Measurements from ENCODE around the gene USP34.
"Not testable (repeated sequence)": the region's sequence is repeated elsewhere in the genome, so short reads cannot be mapped to it uniquely, and the experiment has no call there.

DNA sequence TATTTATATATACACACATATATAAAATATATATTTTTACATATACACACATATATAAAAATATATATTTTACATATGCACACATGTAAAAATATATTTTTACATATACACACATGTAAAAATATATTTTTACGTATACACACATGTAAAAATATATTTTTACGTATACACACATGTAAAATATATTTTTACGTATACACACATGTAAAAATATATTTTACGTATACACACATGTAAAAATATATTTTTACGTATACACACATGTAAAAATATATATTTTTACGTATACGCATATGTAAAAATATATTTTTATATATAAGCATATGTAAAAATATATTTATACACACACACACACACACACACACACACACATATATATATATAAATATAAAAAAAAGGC, 83.3 kb downstream of the USP34 start:
- TF ChIP-seq, protein P1, sequence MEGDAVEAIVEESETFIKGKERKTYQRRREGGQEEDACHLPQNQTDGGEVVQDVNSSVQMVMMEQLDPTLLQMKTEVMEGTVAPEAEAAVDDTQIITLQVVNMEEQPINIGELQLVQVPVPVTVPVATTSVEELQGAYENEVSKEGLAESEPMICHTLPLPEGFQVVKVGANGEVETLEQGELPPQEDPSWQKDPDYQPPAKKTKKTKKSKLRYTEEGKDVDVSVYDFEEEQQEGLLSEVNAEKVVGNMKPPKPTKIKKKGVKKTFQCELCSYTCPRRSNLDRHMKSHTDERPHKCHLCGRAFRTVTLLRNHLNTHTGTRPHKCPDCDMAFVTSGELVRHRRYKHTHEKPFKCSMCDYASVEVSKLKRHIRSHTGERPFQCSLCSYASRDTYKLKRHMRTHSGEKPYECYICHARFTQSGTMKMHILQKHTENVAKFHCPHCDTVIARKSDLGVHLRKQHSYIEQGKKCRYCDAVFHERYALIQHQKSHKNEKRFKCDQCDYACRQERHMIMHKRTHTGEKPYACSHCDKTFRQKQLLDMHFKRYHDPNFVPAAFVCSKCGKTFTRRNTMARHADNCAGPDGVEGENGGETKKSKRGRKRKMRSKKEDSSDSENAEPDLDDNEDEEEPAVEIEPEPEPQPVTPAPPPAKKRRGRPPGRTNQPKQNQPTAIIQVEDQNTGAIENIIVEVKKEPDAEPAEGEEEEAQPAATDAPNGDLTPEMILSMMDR (IDR thresholded peaks at IDR 0.05; ENCODE audit: poor library complexity): not testable (repeated sequence)
- TF ChIP-seq EZH2 (IDR thresholded peaks at IDR 0.05; ENCODE audit: borderline replicate concordance); EZH2phosphoT487 (IDR thresholded peaks at IDR 0.05; ENCODE audit: low read depth, severe bottlenecking, unreplicated experiment): not testable (repeated sequence)

Data from hepatocyte (in vitro differentiated cells).